Epithelial cell of proximal tubule (primary cell): ENCODE data around the gene TDRKH. TPM values are rescaled to one million over a fixed set of nuclear protein-coding genes. Genes with fewer than 3 reads are reported as not detected.

Source experiments
- DNase-seq: peaks from one replicate; pipeline ENCODE4 v3.0.0-alpha.2; 2011; ENCODE audit warnings: low read depth
- H3K4me3 ChIP-seq: 2 replicates; pipeline ENCODE4 v1.5.1; 2011; ENCODE audit warnings: low read depth, mild to moderate bottlenecking, low read length
- CTCF ChIP-seq: conservative IDR thresholded peaks from 2 replicates; pipeline ENCODE4 v1.5.1; 2012; ENCODE audit warnings: low read depth, mild to moderate bottlenecking, low read length
- total RNA-seq: library from RNA; depleted of rRNA; stranded (reverse); fragments of >200 nt; gene quantifications from 2 replicates; pipeline ENCODE4 v1.2.3, GENCODE V29; 2015

The TDRKH gene
- total RNA-seq, 1 donor from 2014 or later, result 7.4 TPM

GRCh38 chr1:151803164-151803563 is 12.9 kb upstream of the TDRKH start:
- no peak overlapping the region for H3K4me3 ChIP-seq
- DNase-seq, result no peak
- TF ChIP-seq CTCF, result no peak

- DNase-seq, result no peak
- no peak overlapping the region for H3K4me3 ChIP-seq
Observed at GRCh38 chr1:151802372-151802771, 12.1 kb upstream of the TDRKH start.

GRCh38 chr1:151801846-151802245 is 11.5 kb upstream of the TDRKH start:
- DNase-seq, result no peak
- no peak overlapping the region for H3K4me3 ChIP-seq
- no peak for TF ChIP-seq CTCF

More at GRCh38 chr1:151802372-151802771, 12.1 kb upstream of the TDRKH start:
- TF ChIP-seq CTCF, result no peak

- DNase-seq, result no peak
- TF ChIP-seq CTCF, result no peak
- H3K4me3 ChIP-seq, result no peak overlapping the region
Observed at GRCh38 chr1:151801310-151801820, 11.1 kb upstream of the TDRKH start.

- DNase-seq, result no peak
- no peak for TF ChIP-seq CTCF
Observed at GRCh38 chr1:151800830-151801229, 10.5 kb upstream of the TDRKH start.

GRCh38 chr1:151799179-151800022 is 9.1 kb upstream of the TDRKH start:
- no peak overlapping the region for H3K4me3 ChIP-seq
- DNase-seq, result no peak
- no peak for TF ChIP-seq CTCF

More at GRCh38 chr1:151800830-151801229, 10.5 kb upstream of the TDRKH start:
- no peak overlapping the region for H3K4me3 ChIP-seq
